Gastrocnemius medialis (tissue), 4 donors: ENCODE measurements around the gene LMX1A.

Experiments
- POLR2A ChIP-seq, 2 donors: fragments of 450-650 bp; IDR thresholded peaks; one replicate each; pipeline ENCODE4 v1.6.1; 2017; ENCODE audit warnings: antibody characterized with exemption in 2 of 2, mild to moderate bottlenecking in 2 of 2, moderate library complexity in 2 of 2
- TF ChIP-seq, protein P1 (sequence below), 5 experiments: fragments of 450-650 bp in 3 of 5; fragments of 200-600 bp in 2 of 5; sonication (generic) in 2 of 5; IDR thresholded peaks in 4 of 5; conservative IDR thresholded peaks in 1 of 5; 1 replicate in 4 of 5; 2 replicates in 1 of 5; pipeline ENCODE4 v1.5.1; 2016 to 2019; ENCODE audit warnings: antibody characterized with exemption in 5 of 5, mild to moderate bottlenecking in 3 of 5, moderate library complexity in 3 of 5

GRCh38 chr1:165179306-165179705 lies 177.2 kb downstream of the LMX1A start:
- TF ChIP-seq, protein P1, sequence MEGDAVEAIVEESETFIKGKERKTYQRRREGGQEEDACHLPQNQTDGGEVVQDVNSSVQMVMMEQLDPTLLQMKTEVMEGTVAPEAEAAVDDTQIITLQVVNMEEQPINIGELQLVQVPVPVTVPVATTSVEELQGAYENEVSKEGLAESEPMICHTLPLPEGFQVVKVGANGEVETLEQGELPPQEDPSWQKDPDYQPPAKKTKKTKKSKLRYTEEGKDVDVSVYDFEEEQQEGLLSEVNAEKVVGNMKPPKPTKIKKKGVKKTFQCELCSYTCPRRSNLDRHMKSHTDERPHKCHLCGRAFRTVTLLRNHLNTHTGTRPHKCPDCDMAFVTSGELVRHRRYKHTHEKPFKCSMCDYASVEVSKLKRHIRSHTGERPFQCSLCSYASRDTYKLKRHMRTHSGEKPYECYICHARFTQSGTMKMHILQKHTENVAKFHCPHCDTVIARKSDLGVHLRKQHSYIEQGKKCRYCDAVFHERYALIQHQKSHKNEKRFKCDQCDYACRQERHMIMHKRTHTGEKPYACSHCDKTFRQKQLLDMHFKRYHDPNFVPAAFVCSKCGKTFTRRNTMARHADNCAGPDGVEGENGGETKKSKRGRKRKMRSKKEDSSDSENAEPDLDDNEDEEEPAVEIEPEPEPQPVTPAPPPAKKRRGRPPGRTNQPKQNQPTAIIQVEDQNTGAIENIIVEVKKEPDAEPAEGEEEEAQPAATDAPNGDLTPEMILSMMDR (IDR thresholded peaks at IDR 0.05 in 4 of 5, conservative IDR thresholded peaks at IDR 0.05 in 1 of 5) = no peak
- no peak for TF ChIP-seq POLR2A (IDR thresholded peaks at IDR 0.05)
